ENCODE results near the gene MAPK14.
A peak's percentile ranks its signal among the peaks of the same experiment; 100 is the strongest.
"Not testable (repeated sequence)": the region's sequence is repeated elsewhere in the genome, so short reads cannot be mapped to it uniquely, and the experiment has no call there.

The MAPK14 gene

DNA sequence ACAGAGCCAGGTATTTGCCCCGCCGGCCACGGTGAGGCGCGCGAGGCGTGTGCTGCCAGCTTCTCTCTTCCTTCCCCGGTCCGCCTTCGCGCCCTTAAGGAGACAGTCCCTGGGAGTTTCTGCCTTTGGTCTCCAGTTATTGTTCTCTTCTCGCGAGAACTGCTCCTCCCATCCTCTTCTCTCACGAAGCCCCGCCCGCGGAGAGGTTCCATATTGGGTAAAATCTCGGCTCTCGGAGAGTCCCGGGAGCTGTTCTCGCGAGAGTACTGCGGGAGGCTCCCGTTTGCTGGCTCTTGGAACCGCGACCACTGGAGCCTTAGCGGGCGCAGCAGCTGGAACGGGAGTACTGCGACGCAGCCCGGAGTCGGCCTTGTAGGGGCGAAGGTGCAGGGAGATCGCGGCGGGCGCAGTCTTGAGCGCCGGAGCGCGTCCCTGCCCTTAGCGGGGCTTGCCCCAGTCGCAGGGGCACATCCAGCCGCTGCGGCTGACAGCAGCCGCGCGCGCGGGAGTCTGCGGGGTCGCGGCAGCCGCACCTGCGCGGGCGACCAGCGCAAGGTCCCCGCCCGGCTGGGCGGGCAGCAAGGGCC is at the start of gene MAPK14:
TSS of gene MAPK14 (plus strand) at position 308 of the 587 bp plus-strand sequence. CDS start 350 bp downstream, outside the sequence.
- peak; percentile 99 for DNase-seq (ENCODE audit: low read depth)
- peak within 1 kb of the TSS; percentile 98 for H3K4me3 ChIP-seq (ENCODE audit: low read depth, low read length)

DNA sequence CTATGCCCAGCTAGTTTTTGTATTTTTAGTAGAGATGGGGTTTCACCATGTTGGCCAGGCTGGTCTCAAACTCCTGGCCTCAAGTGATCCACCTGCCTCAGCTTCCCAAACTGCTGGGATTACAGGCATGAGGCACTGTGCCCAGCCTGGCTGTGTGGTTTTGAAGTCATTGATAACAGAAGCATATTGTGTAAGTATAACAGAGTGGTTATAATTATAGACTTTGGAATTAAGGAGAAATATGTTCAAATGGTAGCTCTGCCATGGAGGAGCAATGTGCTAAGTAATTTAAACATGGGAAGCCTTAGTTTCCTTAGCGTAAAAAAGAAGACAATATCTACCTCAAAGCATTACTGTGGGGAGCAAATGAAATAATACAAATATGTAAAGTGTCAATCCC is 47.5 kb upstream of the MAPK14 start:
- H3K4me3 ChIP-seq (ENCODE audit: low read depth, low read length); DNase-seq (ENCODE audit: low read depth): not testable (repeated sequence)

DNA sequence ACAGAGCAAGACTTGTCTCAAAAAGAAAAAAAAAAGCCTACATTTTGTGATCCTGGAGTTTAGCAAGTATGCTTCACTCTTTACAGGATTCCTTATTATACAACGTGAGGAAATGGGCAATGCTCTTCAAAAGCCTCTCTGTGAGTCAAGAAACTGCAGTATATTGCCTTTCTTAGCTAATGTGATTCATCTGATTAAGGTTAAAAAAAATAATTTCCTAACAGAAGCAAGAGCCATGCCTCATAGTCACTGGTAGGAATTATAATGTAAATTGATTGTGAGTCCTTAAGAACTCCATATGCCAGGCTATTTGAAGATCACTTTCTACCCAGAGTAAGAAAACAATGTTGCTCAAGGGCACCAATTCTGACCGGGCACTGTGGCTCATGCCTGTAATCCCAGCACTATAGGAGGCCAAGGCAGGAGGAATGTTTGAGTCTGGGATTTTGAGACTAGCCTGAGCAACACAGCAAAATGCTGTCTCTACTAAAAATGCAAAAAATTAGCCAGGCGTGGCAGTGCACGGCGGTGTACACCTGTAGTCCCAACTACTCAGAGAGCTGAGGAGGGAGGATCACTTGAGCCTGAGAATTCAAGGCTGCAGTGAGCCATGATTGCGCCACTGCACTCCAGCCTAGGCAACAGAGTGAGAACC is 46.5 kb upstream of the MAPK14 start:
- DNase-seq (ENCODE audit: low read depth), result no peak
- H3K4me3 ChIP-seq (ENCODE audit: low read depth, low read length), result no peak overlapping the region

DNA sequence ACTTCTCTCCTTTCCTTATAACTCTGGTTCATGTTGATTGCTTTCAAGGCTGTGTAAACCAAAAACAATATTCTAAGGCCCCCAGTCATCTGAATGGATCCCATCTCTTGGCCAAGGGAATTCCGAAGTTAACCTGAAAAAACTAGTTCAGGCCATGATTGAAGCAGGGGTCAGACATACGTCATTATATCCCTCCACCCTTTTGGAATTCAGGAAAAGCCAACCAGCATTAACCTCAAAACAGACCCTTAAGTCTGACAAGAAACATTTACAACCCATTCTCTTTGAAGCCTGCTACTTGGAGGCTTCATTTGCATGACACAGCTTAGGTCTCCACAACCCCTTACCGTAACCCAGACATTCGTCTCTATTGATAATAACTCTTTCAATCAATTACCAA is 42.9 kb upstream of the MAPK14 start:
- no peak for DNase-seq (ENCODE audit: low read depth)
- no peak overlapping the region for H3K4me3 ChIP-seq (ENCODE audit: low read depth, low read length)

DNA sequence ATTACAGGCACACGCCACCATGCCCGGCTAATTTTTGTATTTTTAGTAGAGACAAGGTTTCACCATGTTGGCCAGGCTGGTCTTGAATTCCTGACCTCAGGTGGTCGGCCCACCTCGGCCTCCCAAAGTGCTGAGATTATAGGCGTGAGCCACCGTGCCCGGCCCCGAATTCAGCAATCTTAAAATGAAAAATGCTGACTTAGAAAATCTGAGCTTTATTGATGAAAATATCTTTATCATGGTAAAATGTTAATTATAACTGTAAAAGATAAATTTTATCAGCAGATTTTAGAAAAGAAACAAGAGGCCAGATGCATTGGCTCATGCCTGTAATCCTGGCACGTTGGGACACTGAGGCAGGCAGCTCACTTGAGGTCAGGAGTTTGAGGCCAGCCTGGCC is 39.6 kb upstream of the MAPK14 start:
- DNase-seq (ENCODE audit: low read depth); H3K4me3 ChIP-seq (ENCODE audit: low read depth, low read length): not testable (repeated sequence)

DNA sequence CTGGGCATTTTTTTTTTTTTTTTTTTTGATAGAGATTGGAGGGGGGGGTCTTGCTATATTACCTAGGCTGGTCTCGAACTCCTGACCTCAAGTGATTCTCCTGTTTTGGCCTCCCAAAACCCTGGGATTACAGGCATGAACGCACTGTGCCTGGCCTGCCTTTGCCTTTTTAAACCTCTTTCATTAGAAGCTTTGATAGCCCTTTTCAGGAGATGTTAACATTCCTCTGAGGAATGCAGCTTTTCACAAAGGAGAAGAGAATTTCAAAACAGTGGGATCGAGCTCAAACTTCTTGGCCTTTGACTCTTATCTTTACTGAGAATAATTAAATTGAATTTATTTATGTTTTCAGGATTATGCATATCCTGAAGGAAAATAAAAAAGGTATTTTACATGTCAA is 34.5 kb upstream of the MAPK14 start:
- no peak for DNase-seq (ENCODE audit: low read depth)
- H3K4me3 ChIP-seq (ENCODE audit: low read depth, low read length), result no peak overlapping the region

DNA sequence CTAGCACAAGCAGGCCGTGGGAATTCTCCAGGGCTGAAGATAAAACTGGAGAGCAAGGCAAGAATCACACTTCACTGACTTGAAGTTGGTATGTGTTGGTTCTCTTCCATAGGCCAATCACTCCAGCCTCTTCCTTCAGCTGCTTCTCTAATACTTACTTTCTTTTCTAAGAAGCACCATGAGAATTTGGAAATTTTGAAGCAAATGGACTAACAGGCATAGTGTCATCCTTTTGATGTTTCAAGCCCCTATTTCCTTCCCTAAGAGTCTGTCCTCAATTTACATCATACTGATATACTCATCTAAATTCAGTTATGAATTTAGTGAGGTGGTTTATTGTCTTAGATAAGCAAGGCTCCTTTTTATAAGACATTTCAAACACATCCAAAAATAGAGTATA is 27.2 kb upstream of the MAPK14 start:
- no peak overlapping the region for H3K4me3 ChIP-seq (ENCODE audit: low read depth, low read length)
- DNase-seq (ENCODE audit: low read depth), result no peak

DNA sequence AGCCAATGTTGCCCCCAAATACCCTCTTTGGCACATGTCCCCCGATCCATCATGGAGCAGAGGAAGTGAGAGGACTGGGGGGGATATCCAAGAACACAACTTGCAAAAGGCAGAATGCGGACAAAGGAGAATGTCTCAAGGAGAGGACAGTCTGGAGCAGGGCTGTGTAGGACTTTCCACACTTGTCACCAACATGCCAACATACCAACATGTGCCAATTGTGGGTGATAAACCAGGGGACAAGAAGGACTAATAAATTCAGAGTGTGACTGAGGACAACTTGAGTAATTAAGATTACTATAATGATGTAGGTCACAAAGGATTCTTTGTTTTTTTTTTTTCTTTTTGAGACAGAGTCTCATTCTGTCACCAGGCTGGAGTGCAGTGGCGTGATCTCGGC is 11.9 kb upstream of the MAPK14 start:
- H3K4me3 ChIP-seq (ENCODE audit: low read depth, low read length), result no peak overlapping the region
- no peak for DNase-seq (ENCODE audit: low read depth)

DNA sequence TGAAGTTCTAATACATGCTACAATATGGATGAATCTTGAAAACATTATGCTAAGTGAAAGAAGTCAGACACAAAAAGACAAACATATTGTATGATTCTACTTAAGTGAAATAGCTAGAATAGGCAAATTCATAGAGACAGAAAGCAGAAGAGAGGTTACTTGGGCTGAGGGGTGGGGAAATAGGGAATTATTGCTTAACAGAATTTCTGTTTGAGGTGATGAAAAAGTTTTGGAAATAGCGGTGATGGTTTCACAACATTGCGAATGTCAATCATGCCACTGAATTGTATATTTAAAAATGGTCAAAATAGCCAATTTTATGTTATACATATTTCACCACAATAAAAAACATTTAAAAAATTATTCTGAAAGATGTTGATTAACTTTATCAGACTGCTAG is 9.3 kb upstream of the MAPK14 start:
- DNase-seq (ENCODE audit: low read depth), result no peak
- H3K4me3 ChIP-seq (ENCODE audit: low read depth, low read length), result no peak overlapping the region

DNA sequence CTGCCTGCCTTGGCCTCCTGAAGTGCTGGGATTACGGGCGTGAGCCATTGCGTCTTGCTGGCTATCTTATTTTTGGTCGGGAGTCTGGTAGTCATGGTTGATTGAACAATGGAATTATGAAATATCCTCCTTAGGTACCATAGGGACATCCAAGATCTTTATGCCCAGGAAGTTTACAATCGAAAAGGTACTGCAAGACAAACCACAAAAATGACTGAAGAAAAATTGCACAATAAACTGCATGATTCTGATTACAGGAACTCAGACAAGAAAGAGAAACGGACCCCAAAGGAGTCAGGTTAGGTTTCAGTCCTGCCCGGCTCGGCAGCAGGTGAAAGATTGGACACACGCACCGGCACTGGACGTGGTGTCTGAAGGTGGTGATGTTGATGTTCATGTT is 8.4 kb upstream of the MAPK14 start:
- no peak for DNase-seq (ENCODE audit: low read depth)
- H3K4me3 ChIP-seq (ENCODE audit: low read depth, low read length), result no peak overlapping the region

DNA sequence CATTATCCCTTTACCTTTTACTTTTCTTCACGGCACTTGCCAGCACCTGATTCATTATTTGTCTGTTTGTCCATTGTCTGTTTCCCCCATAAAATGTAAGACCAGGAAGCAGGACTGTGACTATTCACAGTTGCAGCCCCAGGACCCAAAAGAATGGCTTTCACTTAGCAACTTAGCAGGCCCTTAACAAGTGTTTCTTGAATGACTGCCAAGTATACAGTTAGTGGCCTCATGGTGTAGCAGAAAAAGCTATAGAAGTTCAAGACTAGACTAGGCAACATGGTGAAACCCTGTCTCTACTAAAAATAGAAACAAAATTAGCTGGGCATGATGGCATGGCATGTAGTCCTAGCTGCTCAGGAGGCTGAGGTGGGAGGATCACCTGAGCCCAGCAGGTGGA is 7.5 kb upstream of the MAPK14 start:
- no peak overlapping the region for H3K4me3 ChIP-seq (ENCODE audit: low read depth, low read length)
- no peak for DNase-seq (ENCODE audit: low read depth)

DNA sequence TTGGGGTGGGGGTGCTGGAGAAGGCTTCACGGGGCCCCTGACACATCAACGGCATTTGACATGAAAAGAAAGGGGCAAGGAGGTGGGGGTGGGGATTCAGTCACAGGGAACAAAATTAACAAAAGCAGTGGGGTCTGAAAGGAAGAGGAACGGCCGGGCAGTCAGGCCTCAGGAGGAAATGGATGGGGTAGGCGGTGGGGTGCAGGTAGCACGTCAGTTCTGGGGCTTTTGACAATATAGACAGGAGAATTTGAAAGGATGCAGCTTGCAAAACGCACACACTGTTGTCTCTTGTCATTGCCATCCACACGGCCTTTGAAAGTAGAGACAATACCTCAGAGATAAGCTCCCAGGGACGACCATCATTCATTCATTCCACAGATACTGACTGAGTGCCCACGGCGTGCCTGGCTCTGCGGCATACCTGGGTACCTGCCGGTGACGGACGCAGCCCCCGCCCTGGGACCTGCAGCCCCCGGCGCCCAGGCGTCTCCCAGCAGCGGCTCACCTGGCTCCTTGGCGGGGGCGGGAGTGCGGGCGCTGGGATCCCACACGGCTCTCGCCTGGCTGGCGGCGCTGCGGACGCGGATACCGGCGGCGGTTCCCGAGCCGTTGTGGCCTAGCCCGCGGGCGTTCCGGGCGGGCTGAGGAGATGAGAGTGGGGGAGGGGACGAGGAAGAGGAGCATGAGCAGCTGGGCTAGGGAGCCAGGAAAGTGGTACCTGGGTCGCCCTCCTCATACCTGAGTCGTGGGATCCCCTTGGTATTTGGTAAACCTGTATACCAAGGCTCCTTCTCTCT is 3.4 kb upstream of the MAPK14 start, which contains the start of gene SLC26A8:
TSS of gene SLC26A8 (minus strand) at position 646 of the 800 bp plus-strand sequence. CDS start 4,934 bp downstream, outside the sequence.
- peak within 1 kb of the TSS; percentile 19 for H3K4me3 ChIP-seq (ENCODE audit: low read depth, low read length)
- DNase-seq (ENCODE audit: low read depth), result no peak

DNA sequence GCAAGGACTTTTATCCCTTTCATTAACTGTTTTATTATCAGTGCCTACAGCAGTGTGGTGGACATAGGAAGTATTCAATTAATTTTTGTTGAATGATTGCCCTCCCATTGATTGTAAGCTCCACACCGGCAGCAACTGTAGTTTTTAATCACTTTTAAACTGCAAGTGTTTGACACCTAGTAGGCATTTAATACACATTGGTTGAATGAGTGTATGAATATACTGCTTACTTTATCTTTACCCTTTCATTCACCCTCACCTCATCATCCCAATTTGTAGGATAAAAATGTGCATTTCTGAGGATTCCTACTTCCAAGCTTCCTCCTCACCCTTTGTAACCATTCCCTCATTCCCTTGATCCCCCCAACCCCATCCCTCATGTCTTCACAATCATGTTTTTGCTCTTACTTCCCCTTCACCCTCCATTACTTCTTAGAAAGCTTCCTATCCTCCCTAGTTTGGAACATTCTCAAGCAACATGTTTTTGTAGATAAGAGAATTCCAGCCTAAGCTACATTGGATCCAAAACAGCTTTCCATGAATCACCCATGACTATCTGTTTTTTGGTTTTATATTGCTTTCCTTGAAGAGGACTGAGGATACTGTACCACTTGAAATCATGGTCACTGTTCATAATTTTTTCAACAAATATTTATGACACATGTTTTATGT is 2.2 kb upstream of the MAPK14 start:
- no peak for DNase-seq (ENCODE audit: low read depth)
- H3K4me3 ChIP-seq (ENCODE audit: low read depth, low read length), result no peak overlapping the region

DNA sequence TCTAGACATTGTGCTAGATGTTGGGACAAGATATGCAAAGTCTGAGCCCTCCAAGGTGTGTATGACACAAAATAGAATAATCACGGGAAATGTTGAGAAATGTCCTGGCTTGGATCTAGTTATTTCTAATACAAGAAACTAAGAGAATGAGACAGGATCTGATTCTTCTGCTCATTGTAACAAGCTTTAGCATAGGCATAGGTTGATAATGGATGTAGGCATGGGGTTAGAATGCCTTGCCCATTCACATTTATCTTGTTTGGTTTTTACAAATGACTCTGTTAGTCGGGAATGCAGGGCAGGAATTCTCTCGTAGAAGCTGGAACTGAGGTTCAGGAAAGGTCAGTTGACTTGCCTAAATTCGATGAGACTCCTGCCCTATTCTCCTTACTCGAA is 1.7 kb upstream of the MAPK14 start:
- no peak overlapping the region for H3K4me3 ChIP-seq (ENCODE audit: low read depth, low read length)
- no peak for DNase-seq (ENCODE audit: low read depth)

DNA sequence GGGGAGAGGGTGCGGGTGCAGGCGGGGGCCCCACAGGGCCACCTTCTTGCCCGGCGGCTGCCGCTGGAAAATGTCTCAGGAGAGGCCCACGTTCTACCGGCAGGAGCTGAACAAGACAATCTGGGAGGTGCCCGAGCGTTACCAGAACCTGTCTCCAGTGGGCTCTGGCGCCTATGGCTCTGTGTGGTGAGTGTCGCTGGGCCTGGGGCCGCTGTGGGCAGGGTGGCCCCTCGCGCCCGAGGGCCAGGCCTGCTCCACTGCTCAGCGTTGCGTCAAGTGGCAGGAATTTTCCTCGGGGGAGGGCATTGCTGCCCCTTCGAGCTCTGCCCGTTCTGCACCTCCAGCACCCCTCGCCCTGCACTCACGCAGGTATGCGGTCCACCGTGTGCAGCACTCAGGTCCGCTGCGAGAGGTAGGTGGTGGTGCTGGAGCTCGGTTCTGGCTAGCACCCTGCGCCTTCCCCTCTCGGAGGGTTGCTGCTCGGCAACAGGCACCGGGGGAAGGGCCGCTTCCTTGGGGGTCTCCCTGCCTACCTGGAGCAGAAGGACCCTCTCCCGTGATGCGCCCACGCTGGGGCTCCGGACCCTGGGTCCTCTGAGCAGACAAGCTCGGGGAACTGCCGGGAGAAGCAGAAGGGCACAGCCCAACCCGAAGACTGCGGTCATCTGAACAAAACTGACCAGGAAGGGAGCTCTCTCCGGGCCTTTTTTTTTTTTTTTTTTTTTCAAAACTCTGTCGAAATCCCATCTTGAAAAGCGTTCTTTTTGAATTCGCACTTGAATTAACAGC is 674 bp downstream of the MAPK14 start:
- H3K4me3 ChIP-seq (ENCODE audit: low read depth, low read length), result peak overlapping the region; percentile 98
- DNase-seq (ENCODE audit: low read depth), result no peak

DNA sequence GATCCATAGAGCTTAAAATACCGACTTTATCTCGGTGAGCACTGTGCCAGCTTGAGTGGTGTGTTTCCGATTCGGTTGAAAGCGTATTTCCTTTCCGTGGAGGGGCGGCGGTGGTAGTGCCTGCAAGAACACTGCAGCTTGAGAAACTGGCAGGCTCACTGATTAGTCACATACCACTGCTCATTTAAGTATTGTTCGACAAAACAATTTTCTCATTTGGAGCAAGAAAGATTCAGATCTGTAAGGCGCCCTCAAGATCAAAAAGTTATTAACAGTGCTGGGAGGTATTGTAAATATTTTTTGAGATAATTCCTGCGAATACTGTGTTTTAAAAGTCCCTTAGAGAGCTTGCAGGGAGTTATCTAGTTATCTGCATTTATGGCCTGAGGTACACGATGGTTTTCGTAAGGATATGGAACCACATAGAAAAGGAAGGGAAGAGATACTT is 1.3 kb downstream of the MAPK14 start:
- peak overlapping the region; percentile 98 for H3K4me3 ChIP-seq (ENCODE audit: low read depth, low read length)
- DNase-seq (ENCODE audit: low read depth), result peak; percentile 42

DNA sequence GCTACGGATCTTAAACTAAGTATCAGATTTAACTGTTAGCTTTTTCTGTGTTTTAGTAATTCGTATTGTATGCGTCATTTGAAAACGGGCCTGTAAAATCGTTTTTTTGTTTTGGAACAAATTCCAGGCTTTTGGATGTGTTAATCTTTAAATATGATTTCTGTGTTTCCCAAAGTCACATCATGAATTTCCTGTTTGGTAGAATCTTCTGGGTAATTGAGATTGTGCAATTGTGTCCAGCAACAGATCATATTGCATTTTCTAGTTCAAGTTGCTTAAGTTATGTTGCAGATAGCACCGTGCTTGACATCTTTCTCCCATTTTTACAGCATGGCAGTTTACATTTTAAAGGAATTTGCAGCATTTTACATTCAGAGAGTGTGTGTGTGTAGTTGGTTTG is 1.9 kb downstream of the MAPK14 start:
- H3K4me3 ChIP-seq (ENCODE audit: low read depth, low read length), result peak overlapping the region; percentile 98
- DNase-seq (ENCODE audit: low read depth), result peak; percentile 58

DNA sequence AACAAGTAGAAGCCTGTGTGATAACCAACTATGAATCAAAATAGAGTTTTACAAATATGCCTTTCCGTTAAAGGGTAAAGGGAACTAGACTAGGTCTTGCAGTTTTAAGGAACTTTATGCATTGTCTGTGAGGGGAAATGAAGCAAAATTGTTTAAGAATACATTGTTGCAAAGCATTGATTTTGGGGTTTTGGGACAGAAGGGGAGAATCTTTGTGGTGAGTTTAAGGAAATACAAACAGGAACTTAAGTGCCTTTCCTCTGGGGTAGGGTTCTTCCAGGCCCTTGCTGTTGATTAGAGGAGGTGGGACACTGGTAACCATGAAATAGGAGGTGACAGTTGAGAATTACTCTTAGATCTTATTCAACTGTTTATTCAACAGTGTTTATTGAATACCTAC is 4.7 kb downstream of the MAPK14 start:
- no peak overlapping the region for H3K4me3 ChIP-seq (ENCODE audit: low read depth, low read length)
- no peak for DNase-seq (ENCODE audit: low read depth)

DNA sequence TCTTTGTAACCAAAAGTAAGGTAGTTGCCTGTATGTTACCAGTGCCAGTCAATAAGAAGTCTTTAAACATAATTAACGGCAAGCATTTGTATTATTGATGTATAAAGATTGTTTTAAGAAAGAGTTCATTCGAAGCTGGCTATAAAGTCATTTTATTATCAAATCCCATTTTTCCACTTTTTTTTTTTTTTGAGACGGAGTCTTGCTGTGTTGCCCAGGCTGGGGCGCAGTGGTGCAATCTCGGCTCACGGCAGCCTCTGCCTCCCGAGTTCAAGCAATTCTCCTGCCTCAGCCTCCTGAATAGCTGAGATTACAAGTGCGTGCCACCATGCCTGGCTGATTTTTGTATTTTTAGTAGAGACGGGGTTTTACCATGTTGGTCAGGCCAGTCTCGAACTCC is 5.5 kb downstream of the MAPK14 start:
- not testable (repeated sequence) for H3K4me3 ChIP-seq (ENCODE audit: low read depth, low read length); DNase-seq (ENCODE audit: low read depth)
